Lower leg skin (tissue), 3 donors: Measurements from ENCODE around the gene CADM1.

Experiments used
- POLR2A ChIP-seq, 2 donors: fragments of 450-650 bp; IDR thresholded peaks; one replicate each; pipeline ENCODE4 v1.6.1; 2016 to 2017; ENCODE audit warnings: antibody characterized with exemption in 2 of 2, mild to moderate bottlenecking in 1 of 2, moderate library complexity in 1 of 2
- TF ChIP-seq, protein P1 (sequence below), 3 donors: fragments of 450-650 bp; IDR thresholded peaks; one replicate each; pipeline ENCODE4 v1.5.1; 2016; ENCODE audit warnings: antibody characterized with exemption in 3 of 3, mild to moderate bottlenecking in 3 of 3, moderate library complexity in 2 of 3

DNA sequence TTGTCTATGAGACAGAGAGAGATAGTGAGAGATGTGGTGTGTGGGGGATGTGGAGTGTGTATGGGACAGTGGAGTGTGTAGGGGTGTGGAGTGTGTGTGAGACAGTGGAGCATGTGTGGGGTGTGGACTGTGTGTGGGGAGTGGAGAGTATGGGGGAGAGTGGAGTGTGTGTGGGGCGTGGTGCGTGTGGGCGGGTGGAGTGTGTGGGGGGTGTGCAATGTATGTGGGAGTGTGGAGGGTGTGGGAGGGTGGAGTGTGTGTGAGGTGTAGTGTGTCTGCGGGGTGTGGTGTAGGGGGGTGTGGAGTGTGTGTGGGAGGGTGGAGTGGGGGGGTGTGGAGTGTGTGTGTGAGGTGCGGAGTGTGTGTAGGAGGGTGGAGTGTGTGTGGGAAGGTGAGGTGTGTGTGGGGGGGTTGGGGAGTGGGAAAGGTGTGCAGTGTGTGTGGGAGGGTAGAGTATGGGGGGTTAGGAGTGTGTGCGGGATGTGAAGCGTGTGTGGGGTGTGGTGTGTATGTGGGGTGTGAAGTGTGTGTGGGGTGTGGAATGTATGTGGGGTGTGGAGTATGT lies 356.9 kb downstream of the CADM1 start:
- TF ChIP-seq, protein P1, sequence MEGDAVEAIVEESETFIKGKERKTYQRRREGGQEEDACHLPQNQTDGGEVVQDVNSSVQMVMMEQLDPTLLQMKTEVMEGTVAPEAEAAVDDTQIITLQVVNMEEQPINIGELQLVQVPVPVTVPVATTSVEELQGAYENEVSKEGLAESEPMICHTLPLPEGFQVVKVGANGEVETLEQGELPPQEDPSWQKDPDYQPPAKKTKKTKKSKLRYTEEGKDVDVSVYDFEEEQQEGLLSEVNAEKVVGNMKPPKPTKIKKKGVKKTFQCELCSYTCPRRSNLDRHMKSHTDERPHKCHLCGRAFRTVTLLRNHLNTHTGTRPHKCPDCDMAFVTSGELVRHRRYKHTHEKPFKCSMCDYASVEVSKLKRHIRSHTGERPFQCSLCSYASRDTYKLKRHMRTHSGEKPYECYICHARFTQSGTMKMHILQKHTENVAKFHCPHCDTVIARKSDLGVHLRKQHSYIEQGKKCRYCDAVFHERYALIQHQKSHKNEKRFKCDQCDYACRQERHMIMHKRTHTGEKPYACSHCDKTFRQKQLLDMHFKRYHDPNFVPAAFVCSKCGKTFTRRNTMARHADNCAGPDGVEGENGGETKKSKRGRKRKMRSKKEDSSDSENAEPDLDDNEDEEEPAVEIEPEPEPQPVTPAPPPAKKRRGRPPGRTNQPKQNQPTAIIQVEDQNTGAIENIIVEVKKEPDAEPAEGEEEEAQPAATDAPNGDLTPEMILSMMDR (IDR thresholded peaks at IDR 0.05): no peak
- TF ChIP-seq POLR2A (IDR thresholded peaks at IDR 0.05): no peak
